Upper lobe of left lung (tissue), 6 donors: ENCODE results near the gene ROCK2. TPM values are rescaled to one million over a fixed set of nuclear protein-coding genes. Genes with fewer than 3 reads are reported as not detected.
"Not testable (repeated sequence)": the region's sequence is repeated elsewhere in the genome, so short reads cannot be mapped to it uniquely, and the experiment has no call there.

Source experiments
- ATAC-seq, 2 donors: fragments of 200-7000 bp; cut with Tn5 transposase; one replicate each; pipeline ENCODE4 v1.9.1; 2022; ENCODE audit warnings: mild to moderate bottlenecking in 2 of 2, moderate library complexity in 2 of 2; ENCODE audit not compliant: low FRiP score in 2 of 2
- DNase-seq, 2 donors: peaks; one replicate each; pipeline ENCODE4 v3.0.0-alpha.2; 2019 to 2020
- H3K27ac ChIP-seq, 4 donors: fragments of 200-600 bp; sonication (generic); one replicate each; pipeline ENCODE4 v1.5.1; 2016 to 2019
- H3K27me3 ChIP-seq, 4 donors: fragments of 200-600 bp; sonication (generic); one replicate each; pipeline ENCODE4 v1.5.1; 2017 to 2019
- H3K36me3 ChIP-seq, 4 donors: fragments of 200-600 bp; sonication (generic); one replicate each; pipeline ENCODE4 v1.5.1; 2016 to 2019
- H3K4me1 ChIP-seq, 4 donors: fragments of 200-600 bp; sonication (generic); one replicate each; pipeline ENCODE4 v1.5.1; 2018 to 2019
- H3K4me3 ChIP-seq, 4 donors: fragments of 200-600 bp; sonication (generic); one replicate each; pipeline ENCODE4 v1.5.1; 2017 to 2019; ENCODE audit warnings: mild to moderate bottlenecking in 2 of 4, moderate library complexity in 1 of 4
- H3K9me3 ChIP-seq, 4 donors: fragments of 200-600 bp; sonication (generic); one replicate each; pipeline ENCODE4 v1.5.1; 2018 to 2019
- EP300 ChIP-seq, 4 donors: sonication (generic); formaldehyde crosslinking; IDR thresholded peaks; one replicate each; pipeline ENCODE4 v1.5.1; 2017; ENCODE audit warnings: antibody characterized with exemption in 4 of 4, control low read depth in 2 of 4
- POLR2A ChIP-seq, 4 donors: fragments of 450-650 bp; IDR thresholded peaks; one replicate each; pipeline ENCODE4 v1.5.1; 2016 to 2017; ENCODE audit warnings: antibody characterized with exemption in 4 of 4, mild to moderate bottlenecking in 2 of 4
- POLR2AphosphoS5 ChIP-seq, 2 donors: sonication (generic); formaldehyde crosslinking; IDR thresholded peaks; one replicate each; pipeline ENCODE4 v1.5.1; 2017; ENCODE audit warnings: antibody characterized with exemption in 2 of 2
- WGBS, 2 donors: methylation state at CpG; one replicate each; pipeline ENCODE4 v1.1.5; 2017 to 2018; 5-methylcytosine and 5-hydroxymethylcytosine counted together
- total RNA-seq, 6 donors: library from RNA; depleted of rRNA in 4 of 6; stranded (reverse); fragments of >200 nt in 4 of 6; gene quantifications; one replicate each; pipeline versions ENCODE4 v1.1.0 to v1.2.1, GENCODE V29; 2016 to 2021
- TF ChIP-seq, protein P1 (sequence below), 6 experiments: fragments of 450-650 bp in 4 of 6; fragments of 200-600 bp in 2 of 6; sonication (generic) in 2 of 6; IDR thresholded peaks; one replicate each; pipeline ENCODE4 v1.5.1; 2016 to 2019; ENCODE audit warnings: antibody characterized with exemption in 6 of 6
- donor health status: DM: no; HTN: no; CAD: no; lungs with moderate emphysema.
- donor health status: DM: no; HTN: yes; CAD: no; lungs with severe emphysema.

ROCK2 gene
- total RNA-seq, 6 donors from 2014 or later: 37.6 to 99.7 (median 56.2) TPM

DNA sequence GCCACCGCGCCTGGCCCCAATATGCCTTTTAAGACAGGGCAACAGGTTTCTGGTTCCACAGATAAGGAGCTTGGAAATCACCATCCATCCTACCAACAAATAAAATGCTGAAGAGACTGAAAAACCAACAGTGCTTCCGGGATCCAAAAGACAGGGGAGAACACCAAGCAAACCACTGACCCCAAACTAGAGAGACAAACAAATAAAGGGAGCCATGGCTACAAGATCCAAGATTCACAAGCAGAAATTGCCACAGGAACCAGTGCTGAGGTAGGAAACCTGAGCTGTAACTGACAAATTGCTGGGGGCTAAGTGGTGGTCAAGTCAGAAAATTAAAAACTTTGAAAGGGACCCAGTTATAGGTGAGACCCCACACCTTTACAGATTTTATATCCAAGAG is 76.5 kb downstream of the ROCK2 start:
- peaks cover 0 to 9% (median 0%) of the 10 kb centered on the region in 4 donors for H3K36me3 ChIP-seq
- WGBS, 2 donors: 97 to 98% methylated on average over 3 of the region's 3 CpGs
- ATAC-seq (no peak), DNase-seq (no peak)
- H3K27me3 ChIP-seq: no peaks in the 10 kb centered on the region
- no peak overlapping the region for H3K4me3 ChIP-seq
- TF ChIP-seq EP300 (IDR thresholded peaks at IDR 0.05) (no peak), POLR2A (IDR thresholded peaks at IDR 0.05) (no peak), POLR2AphosphoS5 (IDR thresholded peaks at IDR 0.05) (no peak)
- TF ChIP-seq, protein P1, sequence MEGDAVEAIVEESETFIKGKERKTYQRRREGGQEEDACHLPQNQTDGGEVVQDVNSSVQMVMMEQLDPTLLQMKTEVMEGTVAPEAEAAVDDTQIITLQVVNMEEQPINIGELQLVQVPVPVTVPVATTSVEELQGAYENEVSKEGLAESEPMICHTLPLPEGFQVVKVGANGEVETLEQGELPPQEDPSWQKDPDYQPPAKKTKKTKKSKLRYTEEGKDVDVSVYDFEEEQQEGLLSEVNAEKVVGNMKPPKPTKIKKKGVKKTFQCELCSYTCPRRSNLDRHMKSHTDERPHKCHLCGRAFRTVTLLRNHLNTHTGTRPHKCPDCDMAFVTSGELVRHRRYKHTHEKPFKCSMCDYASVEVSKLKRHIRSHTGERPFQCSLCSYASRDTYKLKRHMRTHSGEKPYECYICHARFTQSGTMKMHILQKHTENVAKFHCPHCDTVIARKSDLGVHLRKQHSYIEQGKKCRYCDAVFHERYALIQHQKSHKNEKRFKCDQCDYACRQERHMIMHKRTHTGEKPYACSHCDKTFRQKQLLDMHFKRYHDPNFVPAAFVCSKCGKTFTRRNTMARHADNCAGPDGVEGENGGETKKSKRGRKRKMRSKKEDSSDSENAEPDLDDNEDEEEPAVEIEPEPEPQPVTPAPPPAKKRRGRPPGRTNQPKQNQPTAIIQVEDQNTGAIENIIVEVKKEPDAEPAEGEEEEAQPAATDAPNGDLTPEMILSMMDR (IDR thresholded peaks at IDR 0.05): no peak
- H3K4me1 ChIP-seq: peaks cover 0 to 3% (median under 1%) of the 10 kb centered on the region in 4 donors
- no peaks in the 10 kb centered on the region for H3K9me3 ChIP-seq
- no peak overlapping the region for H3K27ac ChIP-seq

DNA sequence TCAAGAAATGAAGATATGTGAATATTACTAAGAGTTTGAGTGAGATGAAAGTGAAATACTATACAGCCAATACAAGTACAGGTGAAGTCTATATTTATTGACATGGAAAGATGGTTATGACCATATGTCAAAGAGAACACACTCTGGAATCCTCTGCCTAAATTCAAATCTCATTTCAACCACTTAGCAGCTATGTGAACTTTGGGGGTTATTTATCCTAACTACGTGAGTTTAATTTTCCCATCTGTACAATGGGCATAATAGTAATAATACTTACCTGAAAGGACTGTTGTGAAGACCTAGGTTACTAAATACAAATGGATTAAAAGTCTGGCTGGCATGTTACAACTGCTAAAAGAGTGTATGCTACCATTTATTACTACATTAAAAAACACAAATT is 79.6 kb downstream of the ROCK2 start:
- Histone ChIP-seq H3K9me3 (no peaks in the 10 kb centered on the region), H3K36me3 (no peaks in the 10 kb centered on the region), H3K4me3 (no peak overlapping the region), H3K27me3 (no peaks in the 10 kb centered on the region), H3K4me1 (peaks cover 0 to 7% (median 0%) of the 10 kb centered on the region in 4 donors), H3K27ac (no peak overlapping the region)
- 83 to 94% methylated on average over 1 of the region's 1 CpG for WGBS, 2 donors
- no peak for TF ChIP-seq POLR2A (IDR thresholded peaks at IDR 0.05)
- TF ChIP-seq, protein P1 (IDR thresholded peaks at IDR 0.05): no peak
- TF ChIP-seq EP300 (IDR thresholded peaks at IDR 0.05): no peak
- no peak for ATAC-seq
- DNase-seq: no peak

DNA sequence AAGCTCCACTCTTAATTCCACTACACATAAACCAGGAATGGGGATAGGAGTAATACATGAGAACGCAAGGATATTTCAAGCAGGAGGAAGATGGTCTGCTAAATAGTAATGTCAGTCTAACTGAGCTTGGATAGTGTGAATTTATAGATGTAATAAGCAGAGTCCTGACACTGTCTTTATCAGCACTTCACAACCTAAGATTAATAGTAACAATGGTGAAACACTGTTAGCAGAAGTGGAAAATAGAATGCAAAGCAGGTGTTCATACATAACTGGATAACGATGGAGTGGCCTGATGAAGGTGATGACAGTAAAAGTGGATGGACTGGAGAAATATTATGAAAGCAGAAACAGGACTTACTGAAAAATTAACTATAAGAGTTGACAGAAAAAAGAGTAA is 80.4 kb downstream of the ROCK2 start:
- Histone ChIP-seq H3K4me1 (peaks cover 0 to 7% (median 0%) of the 10 kb centered on the region in 4 donors), H3K27ac (no peak overlapping the region), H3K36me3 (no peaks in the 10 kb centered on the region), H3K27me3 (no peaks in the 10 kb centered on the region), H3K9me3 (no peaks in the 10 kb centered on the region), H3K4me3 (no peak overlapping the region)
- 92 to 95% methylated on average over 2 of the region's 2 CpGs for WGBS, 2 donors
- no peak for TF ChIP-seq EP300 (IDR thresholded peaks at IDR 0.05)
- no peak for TF ChIP-seq POLR2AphosphoS5 (IDR thresholded peaks at IDR 0.05)
- TF ChIP-seq POLR2A (IDR thresholded peaks at IDR 0.05): no peak
- TF ChIP-seq, protein P1 (IDR thresholded peaks at IDR 0.05): no peak
- DNase-seq (no peak), ATAC-seq (no peak)

DNA sequence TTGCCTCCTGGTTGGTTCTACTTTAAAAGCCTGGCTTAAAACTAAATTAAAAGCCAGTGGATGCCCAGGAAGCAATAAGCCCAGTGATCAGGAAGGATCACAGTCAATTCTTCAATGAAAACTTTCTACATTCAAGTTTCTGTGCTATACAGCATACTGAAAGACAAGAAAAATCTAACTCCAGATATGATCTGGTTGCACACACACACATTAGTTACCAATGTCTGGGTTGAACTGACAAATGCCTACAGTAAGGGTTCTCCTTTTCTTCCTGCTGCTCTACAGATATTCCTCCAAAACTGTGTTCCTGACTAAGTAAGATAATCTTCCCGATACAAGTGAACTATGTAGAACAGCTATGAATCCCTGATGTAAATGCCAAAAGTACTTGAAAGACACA is 81.3 kb downstream of the ROCK2 start:
- no peak for TF ChIP-seq EP300 (IDR thresholded peaks at IDR 0.05)
- 82 to 88% methylated on average over 1 of the region's 1 CpG for WGBS, 2 donors
- Histone ChIP-seq H3K36me3 (no peaks in the 10 kb centered on the region), H3K27me3 (no peaks in the 10 kb centered on the region), H3K4me1 (peaks cover 0 to 7% (median 0%) of the 10 kb centered on the region in 4 donors), H3K9me3 (no peaks in the 10 kb centered on the region), H3K4me3 (no peak overlapping the region), H3K27ac (no peak overlapping the region)
- ATAC-seq: no peak
- no peak for DNase-seq

DNA sequence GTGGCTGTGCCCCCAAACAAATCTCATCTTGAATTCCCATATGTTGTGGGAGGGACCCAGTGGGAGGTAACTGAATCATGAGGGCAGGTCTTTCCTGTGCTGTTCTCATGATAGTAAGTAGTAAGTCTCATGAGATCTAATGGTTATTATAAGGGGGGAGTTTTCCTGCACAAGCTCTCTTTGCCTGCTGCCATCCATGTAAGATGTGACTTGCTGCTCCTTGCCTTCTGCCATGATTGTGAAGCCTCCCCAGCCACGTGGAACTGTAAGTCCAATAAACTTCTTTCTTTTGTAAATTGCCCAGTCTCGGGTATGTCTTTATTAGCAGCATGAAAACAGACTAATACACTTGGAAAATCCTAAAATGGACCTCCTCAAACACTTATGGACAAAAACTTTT is 82.0 kb downstream of the ROCK2 start:
- not testable (repeated sequence) for DNase-seq, H3K4me3 ChIP-seq, H3K4me1 ChIP-seq, ATAC-seq, H3K36me3 ChIP-seq, H3K27me3 ChIP-seq, H3K27ac ChIP-seq, H3K9me3 ChIP-seq
- 89 to 96% methylated on average over 2 of the region's 2 CpGs for WGBS, 2 donors

DNA sequence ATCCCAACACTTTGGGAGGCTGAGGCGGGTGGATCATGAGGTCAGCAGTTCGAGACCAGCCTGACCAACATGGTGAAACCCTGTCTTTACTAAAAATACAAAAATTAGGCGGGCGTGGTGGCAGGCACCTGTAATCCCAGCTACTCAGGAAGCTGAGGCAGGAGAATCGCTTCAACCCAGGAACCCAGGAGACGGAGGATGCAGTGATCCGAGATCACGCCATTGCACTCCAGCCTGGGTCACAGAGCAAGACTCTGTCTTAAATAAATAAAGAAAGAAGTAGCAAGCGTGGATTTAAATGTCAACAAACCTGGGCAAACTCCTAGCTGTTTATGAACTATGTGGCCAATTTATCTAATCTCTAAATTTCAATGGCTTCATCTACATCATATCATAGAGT is 82.9 kb downstream of the ROCK2 start:
- H3K4me3 ChIP-seq, ATAC-seq, H3K36me3 ChIP-seq, H3K27ac ChIP-seq, H3K4me1 ChIP-seq, DNase-seq, H3K9me3 ChIP-seq, H3K27me3 ChIP-seq: not testable (repeated sequence)
- WGBS, 2 donors: 92 to 97% methylated on average over 9 of the region's 9 CpGs
